Heart right ventricle (tissue), 16 donors: ENCODE results near the gene ABLIM1. TPM values are rescaled to one million over a fixed set of nuclear protein-coding genes. Genes with fewer than 3 reads are reported as not detected.

ENCODE experiments used
- ATAC-seq, 8 donors: fragments of 200-7000 bp; cut with Tn5 transposase; one replicate each; pipeline ENCODE4 v1.9.1; 2020; ENCODE audit warnings: mild to moderate bottlenecking in 8 of 8, moderate library complexity in 8 of 8, moderate number of reproducible peaks in 1 of 8
- DNase-seq, 2 donors: peaks; one replicate each; pipeline ENCODE4 v3.0.0-alpha.2; 2020
- H3K27ac ChIP-seq, 10 donors: fragments of 200-600 bp; sonication (generic) in 2 of 10; one replicate each; pipeline versions ENCODE4 v1.5.0 to v1.8.0; 2020 to 2022; ENCODE audit warnings: mild to moderate bottlenecking in 3 of 10
- H3K27me3 ChIP-seq, 7 donors: fragments of 200-600 bp; one replicate each; pipeline ENCODE4 v1.8.0; 2021 to 2022; ENCODE audit warnings: mild to moderate bottlenecking in 2 of 7
- H3K36me3 ChIP-seq, 9 donors: fragments of 200-600 bp; sonication (generic) in 1 of 9; one replicate each; pipeline versions ENCODE4 v1.5.0 to v1.8.0; 2020 to 2022; ENCODE audit warnings: mild to moderate bottlenecking in 2 of 9
- H3K4me1 ChIP-seq, 9 donors: fragments of 200-600 bp; sonication (generic) in 1 of 9; one replicate each; pipeline versions ENCODE4 v1.5.0 to v1.8.0; 2020 to 2022; ENCODE audit warnings: mild to moderate bottlenecking in 4 of 9
- H3K4me3 ChIP-seq, 10 donors: fragments of 200-600 bp; sonication (generic) in 2 of 10; one replicate each; pipeline versions ENCODE4 v1.5.0 to v1.8.0; 2020 to 2022; ENCODE audit warnings: mild to moderate bottlenecking in 7 of 10, moderate library complexity in 2 of 10
- H3K9me3 ChIP-seq, 11 donors: fragments of 200-600 bp in 10 of 11; sonication (generic) in 2 of 11; one replicate each; pipeline versions ENCODE4 v1.5.0 to v1.8.0; 2013 to 2022; ENCODE audit warnings: mild to moderate bottlenecking in 2 of 11, control low read depth in 1 of 11, moderate library complexity in 1 of 11
- CTCF ChIP-seq, 9 donors: fragments of 200-600 bp; sonication (generic) in 2 of 9; IDR thresholded peaks; one replicate each; pipeline versions ENCODE4 v1.5.0 to v1.8.0; 2021 to 2022; ENCODE audit warnings: antibody characterized with exemption in 9 of 9, mild to moderate bottlenecking in 5 of 9, moderate library complexity in 1 of 9
- WGBS, 2 donors: extraction: QIAGEN DNeasy Blood & Tissue Kit; methylation state at CpG; one replicate each; pipeline ENCODE4 v1.1.7; 2013; ENCODE audit warnings: inconsistent platforms in 1 of 2; 5-methylcytosine and 5-hydroxymethylcytosine counted together
- intact Hi-C, 10 donors: fragments of 100-400 bp; cut with DNase I; formaldehyde crosslinking; loops; one replicate each; pipeline versions ENCODE4 v1.11.1 to v1.14.2; 2022
- polyA plus RNA-seq, 2 donors: library from polyadenylated mRNA; stranded (reverse); fragments of 200-250 nt; gene quantifications; one replicate each; pipeline ENCODE4 v1.2.3, GENCODE V29; 2013
- total RNA-seq, 10 donors: library from RNA; stranded (reverse); fragmentation: NEBNext Ultra II Directional in 3 of 10; extraction: Animal tissue kit (Norgen Biotek cat#: 25700) in 3 of 10; gene quantifications; one replicate each; pipeline versions ENCODE4 v1.2.1 to v1.2.4, GENCODE V29; 2021 to 2023
- donor health status: Arrhythmogenic right ventricular cardiomyopathy.
- donor health status: ischemic (EF 13 %, LVEDD 7.1; RV severe dilation, severe dysfunction).
- donor health status: healthy with polysubstance abuse.
- donor health status: DM: no; HTN: yes; CAD: no.
- donor health status: DM: no; HTN: no; CAD: no.
- donor health status: ischemic (EF 25% LVEDD 6.9; RV normal size, moderate dysfunction).
- donor health status: ischemic (EF 25% LVEDD 5.7; RV mildly dilated, moderate dysfunction).
- donor health status: healthy.
- donor health status: DM: yes; HTN: yes; CAD: no.
- donor health status: Ischemic cardiomyopathy.
- donor health status: ischemic (EF 35%, LVEDD 5.7; RV mildly dilated, moderate dysfunction).
- donor health status: nonischemic (EF 11% LVEDD 7.7; RV severe dilation, severe dysfunction).
- donor health status: DM: yes; HTN: yes; CAD: no.
- donor health status: PGD.
- donor health status: ischemic (EF 29% LVEDD 5.4; RV normal size, mild dysfunction).
- donor health status: nonischemic (EF 23%, LVEDD 6.1; RV moderate dilation, normal function).

The ABLIM1 gene
- total and polyA plus RNA-seq, 12 donors = 119 to 816 (median 600) TPM

- peaks cover 0 to 71% (median 19%) of the 10 kb centered on the region in 9 donors for H3K36me3 ChIP-seq
- H3K4me3 ChIP-seq = no peak overlapping the region
- no peak for ATAC-seq
- TF ChIP-seq CTCF (IDR thresholded peaks at IDR 0.05) = no peak
- H3K27ac ChIP-seq = peak overlapping the region in 8 of 10 donors; percentile 5 to 87 (median 76)
- no peak for DNase-seq
- H3K27me3 ChIP-seq = no peaks in the 10 kb centered on the region
- WGBS, 2 donors = 78 to 85% methylated on average over 2 of the region's 2 CpGs
- no peaks in the 10 kb centered on the region for H3K9me3 ChIP-seq
- peaks cover 16 to 76% (median 60%) of the 10 kb centered on the region in 9 donors for H3K4me1 ChIP-seq
- intact Hi-C loops = loop anchor here in 5 of 10 donors (5.0 to 10.0 kb wide), 3 partner anchors 62 to 235 kb away; no protein-coding TSS in a partner anchor
Measured at GRCh38 chr10:114539623-114540022, 118.5 kb downstream of the ABLIM1 start.

- intact Hi-C loops = no loop called here
- Histone ChIP-seq H3K4me1 (peaks cover 16 to 68% (median 54%) of the 10 kb centered on the region in 9 donors), H3K27me3 (no peaks in the 10 kb centered on the region), H3K36me3 (peaks cover 0 to 71% (median 7%) of the 10 kb centered on the region in 9 donors), H3K4me3 (no peak overlapping the region), H3K27ac (peak overlapping the region in 9 of 10 donors; percentile 12 to 87 (median 53)), H3K9me3 (no peaks in the 10 kb centered on the region)
- TF ChIP-seq CTCF (IDR thresholded peaks at IDR 0.05) = no peak
- no peak for DNase-seq
- 32 to 37% methylated on average over 13 of the region's 13 CpGs for WGBS, 2 donors
- ATAC-seq = peak in 3 of 8 donors; percentile 4 to 19 (median 4)
Measured at GRCh38 chr10:114538181-114538906, 119.7 kb downstream of the ABLIM1 start.

GRCh38 chr10:114537736-114538135, 120.3 kb downstream of the ABLIM1 start:
- intact Hi-C loops = no loop called here
- no peak for TF ChIP-seq CTCF (IDR thresholded peaks at IDR 0.05)
- peaks cover 16 to 62% (median 48%) of the 10 kb centered on the region in 9 donors for H3K4me1 ChIP-seq
- DNase-seq = no peak
- ATAC-seq = no peak
- no peaks in the 10 kb centered on the region for H3K9me3 ChIP-seq
- no peak overlapping the region for H3K4me3 ChIP-seq
- peak overlapping the region in 8 of 10 donors; percentile 12 to 84 (median 50) for H3K27ac ChIP-seq
- peaks cover 0 to 71% (median 11%) of the 10 kb centered on the region in 9 donors for H3K36me3 ChIP-seq
- 58 to 61% methylated on average over 1 of the region's 1 CpG for WGBS, 2 donors
- no peaks in the 10 kb centered on the region for H3K27me3 ChIP-seq

GRCh38 chr10:114534571-114534981, 123.5 kb downstream of the ABLIM1 start:
- TF ChIP-seq CTCF (IDR thresholded peaks at IDR 0.05) = no peak
- Histone ChIP-seq H3K9me3 (no peaks in the 10 kb centered on the region), H3K4me1 (peaks cover 6 to 31% (median 22%) of the 10 kb centered on the region in 9 donors), H3K27me3 (no peaks in the 10 kb centered on the region), H3K36me3 (peaks cover 0 to 83% (median 12%) of the 10 kb centered on the region in 9 donors), H3K27ac (peak overlapping the region in 2 of 10 donors; percentile 2 to 23), H3K4me3 (no peak overlapping the region)
- intact Hi-C loops = loop anchor here in 1 of 10 donors (5.0 kb wide), 1 partner anchor 952 kb away; no protein-coding TSS in a partner anchor
- ATAC-seq (no peak), DNase-seq (no peak)
- 89 to 92% methylated on average over 6 of the region's 6 CpGs for WGBS, 2 donors
